ENCODE measurements around the gene SLC1A2.

Gene SLC1A2

GRCh38 chr11:35270342-35270741 lies 149.0 kb downstream of the SLC1A2 start:
- intact Hi-C loops (cut with DNase I; ENCODE audit: low total_unique reads): no loop called here
- DNase-seq: no peak

DNA sequence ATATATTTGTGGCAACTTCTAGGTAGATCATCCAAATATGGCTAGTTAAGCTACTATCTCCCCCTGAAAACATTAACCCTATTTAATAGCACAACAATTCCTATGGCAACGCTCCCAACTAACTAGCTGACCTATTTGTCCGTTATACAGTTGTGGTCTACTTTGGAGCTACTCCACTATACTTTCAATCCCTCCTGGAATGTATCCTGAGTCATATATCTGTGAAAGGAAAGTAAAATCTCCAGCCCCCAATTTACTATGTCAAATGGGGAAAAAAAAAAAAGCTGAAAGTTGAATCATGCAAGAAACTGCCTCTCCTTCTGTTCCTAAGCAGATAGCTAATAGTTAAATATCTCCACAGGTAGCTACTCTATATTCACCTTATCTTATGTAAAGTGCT lies 151.9 kb downstream of the SLC1A2 start:
- intact Hi-C loops (cut with DNase I; ENCODE audit: low total_unique reads): loop anchor here (10.0 kb wide), 2 partner anchors 93 to 107 kb away; no protein-coding TSS in a partner anchor
- Histone ChIP-seq H3K4me3 (no peak overlapping the region), H3K4me1 (no peaks in the 10 kb centered on the region), H3K27ac (no peak overlapping the region), H3K36me3 (no peaks in the 10 kb centered on the region), H3K27me3 (no peaks in the 10 kb centered on the region), H3K9me3 (no peaks in the 10 kb centered on the region)
- no peak for DNase-seq
- no peak for TF ChIP-seq CTCF (IDR thresholded peaks at IDR 0.05)

More at GRCh38 chr11:35270342-35270741, 149.0 kb downstream of the SLC1A2 start:
- no peak overlapping the region for H3K27ac ChIP-seq
- peaks cover 0 to 8% (median 5%) of the 10 kb centered on the region in 4 donors for H3K4me1 ChIP-seq
- no peaks in the 10 kb centered on the region for H3K27me3 ChIP-seq
- no peak for TF ChIP-seq CTCF (IDR thresholded peaks at IDR 0.05)
- H3K4me3 ChIP-seq: no peak overlapping the region
- H3K36me3 ChIP-seq: no peaks in the 10 kb centered on the region
- no peaks in the 10 kb centered on the region for H3K9me3 ChIP-seq

- no peaks in the 10 kb centered on the region for H3K27me3 ChIP-seq
- H3K4me3 ChIP-seq: no peak overlapping the region
- DNase-seq: no peak
- no peak for TF ChIP-seq CTCF (IDR thresholded peaks at IDR 0.05)
- H3K4me1 ChIP-seq: peaks cover 0 to 2% (median under 1%) of the 10 kb centered on the region in 4 donors
- no peak overlapping the region for H3K27ac ChIP-seq
- intact Hi-C loops (cut with DNase I; ENCODE audit: low total_unique reads): loop anchor here (10.0 kb wide), 2 partner anchors 91 to 109 kb away; no protein-coding TSS in a partner anchor
- no peaks in the 10 kb centered on the region for H3K36me3 ChIP-seq
- no peaks in the 10 kb centered on the region for H3K9me3 ChIP-seq
Observed at GRCh38 chr11:35265755-35266454, 153.5 kb downstream of the SLC1A2 start.

GRCh38 chr11:35262735-35263134 lies 156.6 kb downstream of the SLC1A2 start:
- Histone ChIP-seq H3K27me3 (no peaks in the 10 kb centered on the region), H3K4me1 (peaks cover 0 to 20% (median 8%) of the 10 kb centered on the region in 4 donors), H3K4me3 (no peak overlapping the region), H3K9me3 (no peaks in the 10 kb centered on the region), H3K36me3 (no peaks in the 10 kb centered on the region), H3K27ac (no peak overlapping the region)
- intact Hi-C loops (cut with DNase I; ENCODE audit: low total_unique reads): loop anchor here (10.0 kb wide), 2 partner anchors 88 to 112 kb away; no protein-coding TSS in a partner anchor
- no peak for TF ChIP-seq CTCF (IDR thresholded peaks at IDR 0.05)
- DNase-seq: no peak

GRCh38 chr11:35262056-35262455 lies 157.3 kb downstream of the SLC1A2 start:
- DNase-seq: no peak
- Histone ChIP-seq H3K27me3 (no peaks in the 10 kb centered on the region), H3K36me3 (no peaks in the 10 kb centered on the region), H3K9me3 (no peaks in the 10 kb centered on the region), H3K27ac (no peak overlapping the region), H3K4me3 (no peak overlapping the region), H3K4me1 (peaks cover 0 to 20% (median 8%) of the 10 kb centered on the region in 4 donors)
- no peak for TF ChIP-seq CTCF (IDR thresholded peaks at IDR 0.05)
- intact Hi-C loops (cut with DNase I; ENCODE audit: low total_unique reads): loop anchor here (10.0 kb wide), 2 partner anchors 87 to 113 kb away; no protein-coding TSS in a partner anchor

All from tibial artery (tissue), 4 donors.